Activated T-cell treated with anti-CD3 and anti-CD28 coated beads, Interleukin-2, amount 50 U/mL, for 48 hours (primary cell): ENCODE data around the gene LGALS7.

Experiments used
- DNase-seq, 2 experiments: peaks; one replicate each; pipeline ENCODE4 v3.0.0-alpha.2; 2020

Gene LGALS7

GRCh38 chr19:38725469-38726283 lies 47.6 kb downstream of the LGALS7 start:
- DNase-seq = no peak

GRCh38 chr19:38723990-38724854 lies 49.1 kb downstream of the LGALS7 start:
- DNase-seq = no peak

GRCh38 chr19:38723606-38723965 lies 49.7 kb downstream of the LGALS7 start:
- DNase-seq = no peak

DNA sequence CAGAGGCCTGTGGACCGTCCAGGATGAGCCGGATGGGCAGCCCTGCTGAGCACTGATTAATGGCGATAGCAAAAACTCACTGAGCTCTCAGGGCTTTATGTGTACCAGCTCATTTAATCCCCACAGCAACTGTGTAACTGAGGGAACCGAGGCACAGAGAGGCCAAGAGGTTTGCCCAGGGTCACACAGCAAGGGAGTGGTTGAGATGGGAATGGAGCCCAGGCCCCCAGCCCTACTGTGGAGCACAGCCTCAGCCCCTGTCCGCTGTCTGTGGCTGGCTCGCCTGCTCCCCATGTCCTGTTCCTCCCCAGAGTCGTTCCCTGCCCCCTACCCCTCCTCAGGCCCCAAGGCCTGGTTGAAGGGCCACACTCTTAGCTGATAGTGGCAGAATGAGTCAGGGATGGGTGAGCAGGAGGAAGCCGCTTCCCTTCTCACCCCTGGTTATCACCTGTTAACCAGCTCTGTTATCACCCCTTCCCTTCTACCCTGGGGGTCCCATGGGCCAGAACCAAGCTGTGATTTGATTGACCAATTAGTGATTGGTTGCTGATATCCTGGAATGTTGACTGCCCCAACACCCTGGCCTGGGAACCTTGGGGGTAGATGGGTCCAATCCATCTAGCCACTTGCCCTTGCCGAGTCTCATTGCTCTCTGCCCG lies 50.2 kb downstream of the LGALS7 start:
- DNase-seq = no peak

DNA sequence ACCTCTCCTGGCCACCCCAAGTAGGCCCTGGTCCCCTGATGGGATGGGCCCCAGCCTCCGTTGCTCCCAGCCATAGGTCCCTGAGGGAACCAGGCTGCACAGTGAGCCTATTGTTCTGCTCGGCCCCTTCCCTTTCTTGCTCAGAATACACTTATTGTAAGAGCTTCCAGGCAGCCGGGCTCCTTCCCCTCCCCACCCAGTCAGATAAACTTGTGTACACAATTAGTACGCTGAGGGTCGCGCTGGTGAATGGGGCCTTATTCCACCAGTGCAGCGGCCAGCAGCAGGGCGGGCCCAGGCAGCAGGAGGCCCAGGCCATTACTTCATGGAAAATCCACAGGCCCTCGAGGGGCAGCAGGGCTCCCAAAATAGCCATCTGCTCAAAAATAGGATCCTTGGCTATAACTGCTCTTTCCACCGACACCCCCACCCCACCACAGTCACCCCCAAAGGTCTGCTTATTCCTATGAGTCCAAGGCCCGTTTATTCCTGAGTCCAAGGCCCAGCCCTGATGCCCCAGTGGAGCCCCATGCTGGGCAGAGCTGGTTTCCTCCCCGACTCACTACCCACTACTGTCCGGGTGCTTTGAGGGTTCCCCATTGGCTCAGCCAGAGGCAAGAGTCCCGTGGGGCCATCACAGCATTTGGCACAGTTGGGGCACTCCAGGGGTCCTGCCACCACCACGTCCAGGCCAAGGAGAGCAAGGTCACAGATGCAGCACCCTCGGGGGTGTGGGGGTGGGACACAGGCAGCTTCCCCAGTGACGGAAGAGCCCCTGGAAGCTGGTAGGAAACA lies 51.1 kb downstream of the LGALS7 start:
- no peak for DNase-seq

DNA sequence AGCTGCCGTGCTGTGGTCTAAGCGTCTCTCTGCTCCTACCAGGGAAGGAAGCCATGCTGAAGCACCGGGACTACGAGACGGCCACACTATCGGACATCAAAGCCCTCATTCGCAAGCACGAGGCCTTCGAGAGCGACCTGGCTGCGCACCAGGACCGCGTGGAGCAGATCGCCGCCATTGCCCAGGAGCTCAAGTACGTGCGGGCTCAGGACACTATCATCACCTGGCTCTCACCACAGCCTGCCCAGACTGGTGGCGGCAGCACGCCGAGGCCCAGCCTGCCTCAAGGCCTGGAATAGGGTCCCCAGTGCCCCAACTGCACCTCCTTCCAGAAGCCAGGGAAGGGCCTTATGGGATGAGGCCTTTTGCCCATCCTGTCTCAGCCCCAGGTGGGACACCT lies 51.8 kb downstream of the LGALS7 start:
- no peak for DNase-seq
